SK-N-SH (cell line): Measurements from ENCODE around the gene B4GALT3. TPM values are rescaled to one million over a fixed set of nuclear protein-coding genes. Genes with fewer than 3 reads are reported as not detected.

Source experiments
- CTCF ChIA-PET: fragments of 300-600, 350-600 bp; formaldehyde crosslinking; extraction: SDS; loops from one replicate; lab custom pipeline; 2021; lab: Yijun Ruan, JAX
- POLR2A ChIA-PET: fragments of 350-600 bp; sonication (Branson Sonifier 250); formaldehyde crosslinking; extraction: SDS; loops from one replicate; lab custom pipeline; 2020; ENCODE audit warnings: antibody characterized with exemption, inconsistent platforms; lab: Yijun Ruan, JAX
- DNase-seq: peaks from one replicate; pipeline ENCODE4 v3.0.0; 2012
- H2AFZ ChIP-seq: fragments of 200-600 bp; sonication (generic); 2 replicates; pipeline ENCODE4 v1.8.1; 2016; ENCODE audit warnings: antibody characterized with exemption, mild to moderate bottlenecking, low read depth
- H3F3A ChIP-seq: fragments of 200-600 bp; sonication (generic); replicated peaks from 2 replicates; pipeline ENCODE3; 2016; ENCODE audit warnings: antibody characterized with exemption, mild to moderate bottlenecking; ENCODE audit not compliant: insufficient read depth
- H3K27ac ChIP-seq, 2 experiments: fragments of 200-500 bp in 1 of 2; fragments of 200-600 bp in 1 of 2; sonication (Bioruptor generic) in 1 of 2; sonication (generic), shearing (Covaris generic) in 1 of 2; 2 replicates each; pipeline versions ENCODE4 v1.5.1 to v1.6.1; 2014 to 2016; ENCODE audit warnings: low read depth in 2 of 2, inconsistent platforms in 1 of 2, low read length in 1 of 2, mild to moderate bottlenecking in 1 of 2, mixed read lengths in 1 of 2
- H3K27me3 ChIP-seq: fragments of 200-600 bp; sonication (generic), shearing (Covaris generic); 2 replicates; pipeline ENCODE4 v1.6.1; 2016; ENCODE audit warnings: mixed run types; ENCODE audit not compliant: insufficient read depth
- H3K36me3 ChIP-seq, 2 experiments: fragments of 200-500 bp in 1 of 2; fragments of 200-600 bp in 1 of 2; sonication (Bioruptor generic) in 1 of 2; sonication (generic) in 1 of 2; replicated peaks in 1 of 2; 2 replicates each; pipeline versions ENCODE3 to v1.5.1; 2014 to 2016; ENCODE audit warnings: low read length in 1 of 2, mild to moderate bottlenecking in 1 of 2; ENCODE audit not compliant: insufficient read depth in 2 of 2, control insufficient read depth in 1 of 2
- H3K4me1 ChIP-seq, 2 experiments: fragments of 200-500 bp in 1 of 2; fragments of 200-600 bp in 1 of 2; sonication (Bioruptor generic) in 1 of 2; sonication (generic), shearing (Covaris generic) in 1 of 2; 2 replicates each; pipeline versions ENCODE4 v1.5.1 to v1.6.1; 2014 to 2016; ENCODE audit warnings: low read depth in 1 of 2, low read length in 1 of 2, mixed run types in 1 of 2; ENCODE audit not compliant: insufficient read depth in 2 of 2, control insufficient read depth in 1 of 2
- H3K4me2 ChIP-seq: fragments of 200-600 bp; sonication (generic), shearing (Covaris generic); 2 replicates; pipeline ENCODE4 v1.6.1; 2017; ENCODE audit warnings: mixed run types
- H3K4me3 ChIP-seq, 2 experiments: fragments of 200-500 bp in 1 of 2; fragments of 200-600 bp in 1 of 2; sonication (Bioruptor generic) in 1 of 2; sonication (generic), shearing (Covaris generic) in 1 of 2; 2 replicates each; pipeline versions ENCODE4 v1.5.1 to v1.8.1; 2014 to 2016; ENCODE audit warnings: low read depth in 2 of 2, inconsistent platforms in 1 of 2, low read length in 1 of 2, mild to moderate bottlenecking in 1 of 2, mixed read lengths in 1 of 2, moderate library complexity in 1 of 2
- H3K79me2 ChIP-seq: fragments of 200-600 bp; sonication (generic); 2 replicates; pipeline ENCODE4 v1.8.1; 2017; ENCODE audit warnings: mild to moderate bottlenecking; ENCODE audit not compliant: insufficient read depth
- H3K9ac ChIP-seq: fragments of 200-600 bp; sonication (generic); 2 replicates; pipeline ENCODE4 v1.6.1; 2017; ENCODE audit warnings: mixed run types
- H3K9me2 ChIP-seq: fragments of 200-600 bp; sonication (generic); 2 replicates; pipeline ENCODE4 v1.6.1; 2017; ENCODE audit warnings: mixed run types
- H3K9me3 ChIP-seq: fragments of 200-600 bp; sonication (generic); 2 replicates; pipeline ENCODE4 v1.6.1; 2017; ENCODE audit warnings: mixed run types, mild to moderate bottlenecking, moderate library complexity
- H4K20me1 ChIP-seq: fragments of 200-600 bp; sonication (generic); 2 replicates; pipeline ENCODE4 v1.6.1; 2017; ENCODE audit warnings: mild to moderate bottlenecking, mixed run types; ENCODE audit not compliant: insufficient read depth
- CHD2 ChIP-seq: fragments of 150-350 bp; IDR thresholded peaks from 2 replicates; pipeline ENCODE4 v1.6.1; 2018; ENCODE audit warnings: low read length; ENCODE audit not compliant: partially characterized antibody
- ELF1 ChIP-seq: IDR thresholded peaks from 2 replicates; pipeline ENCODE4 v1.4.0; 2012
- EP300 ChIP-seq, 2 experiments: IDR thresholded peaks; 2 replicates each; pipeline versions ENCODE4 v1.4.0 to v1.6.1; 2012; ENCODE audit warnings: borderline replicate concordance in 1 of 2, low read depth in 1 of 2, low read length in 1 of 2
- EZH2phosphoT487 ChIP-seq: fragments of 200-600 bp; sonication (generic); IDR thresholded peaks from 2 replicates; pipeline ENCODE4 v1.6.1; 2017; ENCODE audit warnings: low read depth, mixed run types, mild to moderate bottlenecking, antibody characterized with exemption, moderate library complexity, borderline replicate concordance
- FOSL2 ChIP-seq: IDR thresholded peaks from 2 replicates; pipeline ENCODE4 v1.4.0; 2012; ENCODE audit warnings: low read depth, mild to moderate bottlenecking, moderate library complexity, borderline replicate concordance
- FOXJ3 ChIP-seq: sonication (generic); formaldehyde crosslinking; IDR thresholded peaks from 2 replicates; pipeline ENCODE4 v1.5.1; 2020; ENCODE audit warnings: mild to moderate bottlenecking, missing genetic modification reagents
- FOXM1 ChIP-seq: IDR thresholded peaks from 2 replicates; pipeline ENCODE4 v1.4.0; 2012; ENCODE audit warnings: low read depth, mild to moderate bottlenecking
- IRF3 ChIP-seq: fragments of 150-350 bp; IDR thresholded peaks from 2 replicates; pipeline ENCODE4 v1.6.1; 2016; ENCODE audit warnings: mild to moderate bottlenecking, low read depth, low read length
- NFIC ChIP-seq: IDR thresholded peaks from 2 replicates; pipeline ENCODE4 v1.4.0; 2012; ENCODE audit warnings: borderline replicate concordance
- NRF1 ChIP-seq: IDR thresholded peaks from 2 replicates; pipeline ENCODE4 v1.6.1; 2012; ENCODE audit warnings: low read depth, mild to moderate bottlenecking, low read length
- RCOR1 ChIP-seq: fragments of 150-350 bp; IDR thresholded peaks from 2 replicates; pipeline ENCODE4 v1.6.1; 2017; ENCODE audit warnings: antibody characterized with exemption, low read length
- RFX5 ChIP-seq: IDR thresholded peaks from 2 replicates; pipeline ENCODE4 v1.6.1; 2012; ENCODE audit warnings: mild to moderate bottlenecking, improper control_type of control experiment, low read length
- SIN3A ChIP-seq: IDR thresholded peaks from 2 replicates; pipeline ENCODE4 v1.6.1; 2012; ENCODE audit warnings: low read depth, mild to moderate bottlenecking, low read length, moderate library complexity, borderline replicate concordance
- TEAD4 ChIP-seq: IDR thresholded peaks from 2 replicates; pipeline ENCODE4 v1.4.0; 2012; ENCODE audit warnings: mild to moderate bottlenecking, borderline replicate concordance; ENCODE audit not compliant: insufficient read depth
- YY1 ChIP-seq: IDR thresholded peaks from 2 replicates; pipeline ENCODE4 v1.4.0; 2012; ENCODE audit warnings: low read depth, mild to moderate bottlenecking
- ZBTB33 ChIP-seq: IDR thresholded peaks from 2 replicates; pipeline ENCODE4 v1.4.0; 2012; ENCODE audit warnings: low read depth, borderline replicate concordance
- WGBS: methylation state at CpG from one replicate; pipeline ENCODE4 v1.1.6; 2017; ENCODE audit warnings: low lambda C conversion rate; 5-methylcytosine and 5-hydroxymethylcytosine counted together
- polyA plus RNA-seq, 3 experiments: library from polyadenylated mRNA; depleted of rRNA; stranded (reverse); fragments of >200 nt; gene quantifications; 2 replicates each; pipeline ENCODE4 v1.2.3, GENCODE V29; 2012
- TF ChIP-seq, protein P1 (sequence below): IDR thresholded peaks from 2 replicates; pipeline ENCODE4 v1.4.0; 2012; ENCODE audit warnings: low read depth, borderline replicate concordance
- TF ChIP-seq, protein P2 (sequence below): fragments of 200-600 bp; sonication (generic); IDR thresholded peaks from 2 replicates; pipeline ENCODE4 v1.6.1; 2017; ENCODE audit warnings: antibody characterized with exemption, mild to moderate bottlenecking, moderate library complexity

B4GALT3 gene
- polyA plus RNA-seq, 1 of the 3 experiments (the other 2 are of a cell fraction): 56.5 TPM

DNA sequence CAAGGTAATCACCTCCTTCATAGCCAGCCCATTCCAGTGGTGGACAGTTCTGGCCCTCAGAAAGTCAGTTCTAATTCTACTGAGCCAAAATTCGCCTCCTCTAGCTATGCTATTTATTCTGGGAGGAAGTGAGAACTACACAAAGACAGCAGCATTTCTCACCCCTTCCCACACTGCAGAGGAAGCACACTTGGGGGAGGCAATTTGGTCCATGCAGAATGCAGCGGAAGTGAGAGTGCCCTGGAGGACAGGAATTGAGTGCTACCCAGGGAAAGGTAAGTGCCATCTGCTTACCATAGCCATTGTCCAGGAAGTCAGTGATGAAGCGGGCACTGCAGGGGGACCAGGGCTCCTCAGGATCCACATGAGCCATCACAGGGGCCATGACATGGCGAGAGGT is 17.9 kb upstream of the B4GALT3 start:
- Histone ChIP-seq H3K27ac (peak overlapping the region in 1 of 2 experiments; percentile 0; a peak in 1 of 4 replicates), H3K4me3 (no peak overlapping the region), H3K27me3 (no peaks in the 10 kb centered on the region), H3K36me3 (peaks cover 0 to 19% of the 10 kb centered on the region in 2 experiments), H3K4me2 (no peak overlapping the region), H3K9ac (no peak overlapping the region), H3K79me2 (no peaks in the 10 kb centered on the region), H3F3A (peaks cover 4% of the 10 kb centered on the region), H3K4me1 (peaks cover 28 to 59% of the 10 kb centered on the region in 2 experiments), H3K9me2 (no peaks in the 10 kb centered on the region), H4K20me1 (no peaks in the 10 kb centered on the region), H2AFZ (no peak overlapping the region), H3K9me3 (no peaks in the 10 kb centered on the region)
- ChIA-PET POLR2A (no interaction called here), CTCF (interaction anchor here (1.8 to 7.0 kb wide), 5 partner anchors 9 to 188 kb away, joined by 6 to 65 read pairs (median 39); partner anchors contain the start of genes NDUFS2, PPOX and TOMM40L)
- DNase-seq: no peak
- 89% methylated on average over 4 of the region's 4 CpGs for WGBS
- TF ChIP-seq FOSL2 (no peak), EZH2phosphoT487 (no peak), CHD2 (no peak), NFIC (no peak), IRF3 (no peak), EP300 (IDR thresholded peaks at IDR 0.05; ENCODE audit: borderline replicate concordance in 1 of 2, low read depth in 1 of 2, low read length in 1 of 2) (no peak), ELF1 (no peak), ZBTB33 (no peak), YY1 (no peak), SIN3A (no peak), FOXJ3 (no peak), FOXM1 (no peak)

- Histone ChIP-seq H3K4me2 (no peak overlapping the region), H3K27me3 (no peaks in the 10 kb centered on the region), H3K9ac (no peak overlapping the region), H3F3A (peaks cover 2% of the 10 kb centered on the region), H2AFZ (no peak overlapping the region), H3K36me3 (peaks cover 0 to 19% of the 10 kb centered on the region in 2 experiments), H3K4me3 (no peak overlapping the region), H3K9me3 (no peaks in the 10 kb centered on the region), H4K20me1 (no peaks in the 10 kb centered on the region), H3K79me2 (no peaks in the 10 kb centered on the region), H3K27ac (no peak overlapping the region), H3K9me2 (no peaks in the 10 kb centered on the region), H3K4me1 (peaks cover 20 to 44% of the 10 kb centered on the region in 2 experiments; a peak in 3 of 4 replicates)
- no peak for DNase-seq
- TF ChIP-seq RCOR1 (no peak), RFX5 (no peak), TEAD4 (no peak), FOXM1 (no peak), IRF3 (no peak), NRF1 (no peak), SIN3A (no peak)
- TF ChIP-seq, protein P1, sequence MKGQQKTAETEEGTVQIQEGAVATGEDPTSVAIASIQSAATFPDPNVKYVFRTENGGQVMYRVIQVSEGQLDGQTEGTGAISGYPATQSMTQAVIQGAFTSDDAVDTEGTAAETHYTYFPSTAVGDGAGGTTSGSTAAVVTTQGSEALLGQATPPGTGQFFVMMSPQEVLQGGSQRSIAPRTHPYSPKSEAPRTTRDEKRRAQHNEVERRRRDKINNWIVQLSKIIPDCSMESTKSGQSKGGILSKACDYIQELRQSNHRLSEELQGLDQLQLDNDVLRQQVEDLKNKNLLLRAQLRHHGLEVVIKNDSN: no peak
- TF ChIP-seq, protein P2, sequence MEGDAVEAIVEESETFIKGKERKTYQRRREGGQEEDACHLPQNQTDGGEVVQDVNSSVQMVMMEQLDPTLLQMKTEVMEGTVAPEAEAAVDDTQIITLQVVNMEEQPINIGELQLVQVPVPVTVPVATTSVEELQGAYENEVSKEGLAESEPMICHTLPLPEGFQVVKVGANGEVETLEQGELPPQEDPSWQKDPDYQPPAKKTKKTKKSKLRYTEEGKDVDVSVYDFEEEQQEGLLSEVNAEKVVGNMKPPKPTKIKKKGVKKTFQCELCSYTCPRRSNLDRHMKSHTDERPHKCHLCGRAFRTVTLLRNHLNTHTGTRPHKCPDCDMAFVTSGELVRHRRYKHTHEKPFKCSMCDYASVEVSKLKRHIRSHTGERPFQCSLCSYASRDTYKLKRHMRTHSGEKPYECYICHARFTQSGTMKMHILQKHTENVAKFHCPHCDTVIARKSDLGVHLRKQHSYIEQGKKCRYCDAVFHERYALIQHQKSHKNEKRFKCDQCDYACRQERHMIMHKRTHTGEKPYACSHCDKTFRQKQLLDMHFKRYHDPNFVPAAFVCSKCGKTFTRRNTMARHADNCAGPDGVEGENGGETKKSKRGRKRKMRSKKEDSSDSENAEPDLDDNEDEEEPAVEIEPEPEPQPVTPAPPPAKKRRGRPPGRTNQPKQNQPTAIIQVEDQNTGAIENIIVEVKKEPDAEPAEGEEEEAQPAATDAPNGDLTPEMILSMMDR: no peak
- ChIA-PET CTCF (interaction anchor here (0.6 to 7.0 kb wide), 16 partner anchors 10 to 189 kb away, joined by 3 to 65 read pairs (median 6); partner anchors contain the start of genes APOA2, B4GALT3, NDUFS2 and PPOX), POLR2A (no interaction called here)
- WGBS: 91% methylated on average over 9 of the region's 21 CpGs
Observed at GRCh38 chr1:161193561-161194235, 16.4 kb upstream of the B4GALT3 start.
